Kidney (tissue), 14 donors: ENCODE results near the gene HOXB5. TPM values are rescaled to one million over a fixed set of nuclear protein-coding genes. Genes with fewer than 3 reads are reported as not detected.

Experiments
- DNase-seq, 5 donors: peaks; one replicate each; pipeline ENCODE4 v3.0.0-alpha.2; 2013 to 2020
- FAIRE-seq: peaks from 2 replicates; lab custom pipeline; 2012; peaks lifted over from hg19 to GRCh38; lab: Jason Lieb, UNC
- H3K27ac ChIP-seq, 2 donors: one replicate each; pipeline ENCODE4 v1.7.0; 2013; ENCODE audit warnings: low read depth in 2 of 2, low read length in 2 of 2, inconsistent platforms in 1 of 2
- H3K27me3 ChIP-seq: one replicate; pipeline ENCODE4 v1.7.1; 2013; ENCODE audit warnings: low read length, inconsistent platforms; ENCODE audit not compliant: control insufficient read depth, insufficient read depth
- H3K36me3 ChIP-seq, 3 donors: one replicate each; pipeline versions ENCODE4 v1.7.0 to v1.7.1; 2013; ENCODE audit warnings: low read length in 3 of 3, control low read depth in 1 of 3, inconsistent platforms in 1 of 3; ENCODE audit not compliant: insufficient read depth in 3 of 3, control insufficient read depth in 2 of 3
- H3K4me1 ChIP-seq, 3 donors: one replicate each; pipeline versions ENCODE4 v1.7.0 to v1.7.1; 2013; ENCODE audit warnings: low read length in 3 of 3, inconsistent platforms in 1 of 3, low read depth in 1 of 3; ENCODE audit not compliant: control insufficient read depth in 2 of 3, insufficient read depth in 2 of 3
- H3K4me3 ChIP-seq, 3 donors: one replicate each; pipeline versions ENCODE4 v1.7.0 to v1.8.1; 2013; ENCODE audit warnings: low read length in 3 of 3, control low read depth in 1 of 3, inconsistent platforms in 1 of 3
- H3K9ac ChIP-seq, 3 donors: one replicate each; pipeline versions ENCODE4 v1.7.0 to v1.7.1; 2013; ENCODE audit warnings: low read length in 3 of 3, control low read depth in 1 of 3, inconsistent platforms in 1 of 3
- H3K9me3 ChIP-seq, 3 donors: one replicate each; pipeline versions ENCODE4 v1.7.0 to v1.7.1; 2013; ENCODE audit warnings: low read length in 3 of 3, control low read depth in 1 of 3, inconsistent platforms in 1 of 3; ENCODE audit not compliant: control insufficient read depth in 2 of 3, insufficient read depth in 1 of 3
- CTCF ChIP-seq: IDR thresholded peaks from 3 replicates; pipeline ENCODE4 v1.5.1; 2012; ENCODE audit warnings: mild to moderate bottlenecking, moderate library complexity, borderline replicate concordance; ENCODE audit not compliant: insufficient read depth; ENCODE audit errors: extremely low read depth
- intact Hi-C: fragments of 100-400 bp; cut with DNase I; formaldehyde crosslinking; loops from one replicate; pipeline ENCODE4 v1.11.1; 2022
- polyA plus RNA-seq: library from polyadenylated mRNA; stranded (reverse); fragments of 350-450 nt; fragmentation: Illumina TruSeq; extraction: RNeasy Lipid Tissue Mini Kit (QIAGEN cat#74804); gene quantifications from one replicate; pipeline ENCODE4 v1.2.3, GENCODE V29; 2014; ENCODE audit warnings: low read depth, low replicate concordance; ENCODE audit not compliant: insufficient read depth
- total RNA-seq: library from RNA; stranded (reverse); fragmentation: NEBNext Ultra II Directional; extraction: Animal tissue kit (Norgen Biotek cat#: 25700); gene quantifications from one replicate; pipeline ENCODE4 v1.2.1, GENCODE V29; 2021
- donor health status: control.
- donor health status: control.
- donor health status: control.
- donor health status: control.
- donor health status: control.
- donor health status: DM: yes; HTN: yes; CAD: no.
- donor health status: Normal renal cell carcinoma (clear cell type).

Gene HOXB5
- total and polyA plus RNA-seq, 2 donors from 2014 or later = 12.3 to 27.0 TPM

- DNase-seq = peak in 2 of 5 donors; percentile 12 to 33
- no peak overlapping the region for H3K4me3 ChIP-seq
- H3K27ac ChIP-seq = no peak overlapping the region
- peaks cover 56% of the 10 kb centered on the region for H3K27me3 ChIP-seq
- no peak for FAIRE-seq
- H3K4me1 ChIP-seq = no peaks in the 10 kb centered on the region
- TF ChIP-seq CTCF = no peak
- intact Hi-C loops = no loop called here
- H3K9ac ChIP-seq = no peak overlapping the region
- H3K36me3 ChIP-seq = no peaks in the 10 kb centered on the region
- H3K9me3 ChIP-seq = no peaks in the 10 kb centered on the region
Measured at GRCh38 chr17:48632579-48633265, 39.1 kb upstream of the HOXB5 start.

- Histone ChIP-seq H3K4me3 (no peak overlapping the region), H3K27ac (no peak overlapping the region), H3K36me3 (no peaks in the 10 kb centered on the region), H3K27me3 (peaks cover 60% of the 10 kb centered on the region), H3K4me1 (peaks cover 0 to under 1% (median 0%) of the 10 kb centered on the region in 3 donors), H3K9me3 (no peaks in the 10 kb centered on the region), H3K9ac (no peak overlapping the region)
- no peak for TF ChIP-seq CTCF
- intact Hi-C loops = no loop called here
- no peak for FAIRE-seq
- DNase-seq = peak in 2 of 5 donors; percentile 3 to 29
Measured at GRCh38 chr17:48631693-48632578, 38.4 kb upstream of the HOXB5 start.

GRCh38 chr17:48630925-48631692 lies 37.5 kb upstream of the HOXB5 start:
- Histone ChIP-seq H3K9me3 (no peaks in the 10 kb centered on the region), H3K36me3 (no peaks in the 10 kb centered on the region), H3K4me3 (no peak overlapping the region), H3K27me3 (peaks cover 58% of the 10 kb centered on the region), H3K27ac (no peak overlapping the region), H3K9ac (no peak overlapping the region), H3K4me1 (peaks cover 0 to 2% (median 0%) of the 10 kb centered on the region in 3 donors)
- intact Hi-C loops = no loop called here
- no peak for TF ChIP-seq CTCF
- no peak for FAIRE-seq
- DNase-seq = peak in 4 of 5 donors; percentile 1 to 49 (median 10)
